ENCODE measurements around the gene PCDHA10. TPM values are rescaled to one million over a fixed set of nuclear protein-coding genes. Genes with fewer than 3 reads are reported as not detected.
"Not testable (repeated sequence)": the region's sequence is repeated elsewhere in the genome, so short reads cannot be mapped to it uniquely, and the experiment has no call there.

PCDHA10 gene
- polyA plus RNA-seq, 1 of the 3 experiments (the other 2 are of a cell fraction): 0.02 TPM

- no peaks in the 10 kb centered on the region for H3F3A ChIP-seq (replicated peaks; ENCODE audit: insufficient read depth)
- no peak for DNase-seq
- H3K4me2 ChIP-seq: no peak overlapping the region
- H4K20me1 ChIP-seq (ENCODE audit: insufficient read depth): no peaks in the 10 kb centered on the region
- POLR2A ChIA-PET: no interaction called here
- no peaks in the 10 kb centered on the region for H3K79me2 ChIP-seq (ENCODE audit: insufficient read depth)
- H3K4me1 ChIP-seq (ENCODE audit: control insufficient read depth in 1 of 2, insufficient read depth in 2 of 2, low read depth in 1 of 2, low read length in 1 of 2): no peaks in the 10 kb centered on the region
- WGBS (ENCODE audit: low lambda C conversion rate): 83% methylated on average over 18 of the region's 18 CpGs
- CTCF ChIA-PET: interaction anchor here (1.8 kb wide), 1 partner anchor 212 kb away, joined by 8 read pairs; no protein-coding TSS in a partner anchor
- H2AFZ ChIP-seq (ENCODE audit: low read depth): no peak overlapping the region
- no peaks in the 10 kb centered on the region for H3K36me3 ChIP-seq (replicated peaks in 1 of 2; ENCODE audit: control insufficient read depth in 1 of 2, insufficient read depth in 2 of 2, low read length in 1 of 2)
- H3K9ac ChIP-seq: no peak overlapping the region
- TF ChIP-seq TCF12 (IDR thresholded peaks at IDR 0.05) (no peak), YY1 (IDR thresholded peaks at IDR 0.05; ENCODE audit: low read depth) (no peak), RXRA (IDR thresholded peaks at IDR 0.05; ENCODE audit: borderline replicate concordance, low read depth) (no peak)
- TF ChIP-seq, protein P1, sequence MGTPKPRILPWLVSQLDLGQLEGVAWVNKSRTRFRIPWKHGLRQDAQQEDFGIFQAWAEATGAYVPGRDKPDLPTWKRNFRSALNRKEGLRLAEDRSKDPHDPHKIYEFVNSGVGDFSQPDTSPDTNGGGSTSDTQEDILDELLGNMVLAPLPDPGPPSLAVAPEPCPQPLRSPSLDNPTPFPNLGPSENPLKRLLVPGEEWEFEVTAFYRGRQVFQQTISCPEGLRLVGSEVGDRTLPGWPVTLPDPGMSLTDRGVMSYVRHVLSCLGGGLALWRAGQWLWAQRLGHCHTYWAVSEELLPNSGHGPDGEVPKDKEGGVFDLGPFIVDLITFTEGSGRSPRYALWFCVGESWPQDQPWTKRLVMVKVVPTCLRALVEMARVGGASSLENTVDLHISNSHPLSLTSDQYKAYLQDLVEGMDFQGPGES (IDR thresholded peaks at IDR 0.05; ENCODE audit: low read depth, low read length): no peak
- H3K4me3 ChIP-seq (ENCODE audit: low read depth in 2 of 2, low read length in 1 of 2): no peak overlapping the region
- H3K27ac ChIP-seq (ENCODE audit: low read depth in 2 of 2, low read length in 1 of 2): no peak overlapping the region
- no peaks in the 10 kb centered on the region for H3K9me2 ChIP-seq
- no peaks in the 10 kb centered on the region for H3K9me3 ChIP-seq
- no peaks in the 10 kb centered on the region for H3K27me3 ChIP-seq (ENCODE audit: insufficient read depth)
Measured at GRCh38 chr5:140828362-140828737, 27.3 kb upstream of the PCDHA10 start.

DNA sequence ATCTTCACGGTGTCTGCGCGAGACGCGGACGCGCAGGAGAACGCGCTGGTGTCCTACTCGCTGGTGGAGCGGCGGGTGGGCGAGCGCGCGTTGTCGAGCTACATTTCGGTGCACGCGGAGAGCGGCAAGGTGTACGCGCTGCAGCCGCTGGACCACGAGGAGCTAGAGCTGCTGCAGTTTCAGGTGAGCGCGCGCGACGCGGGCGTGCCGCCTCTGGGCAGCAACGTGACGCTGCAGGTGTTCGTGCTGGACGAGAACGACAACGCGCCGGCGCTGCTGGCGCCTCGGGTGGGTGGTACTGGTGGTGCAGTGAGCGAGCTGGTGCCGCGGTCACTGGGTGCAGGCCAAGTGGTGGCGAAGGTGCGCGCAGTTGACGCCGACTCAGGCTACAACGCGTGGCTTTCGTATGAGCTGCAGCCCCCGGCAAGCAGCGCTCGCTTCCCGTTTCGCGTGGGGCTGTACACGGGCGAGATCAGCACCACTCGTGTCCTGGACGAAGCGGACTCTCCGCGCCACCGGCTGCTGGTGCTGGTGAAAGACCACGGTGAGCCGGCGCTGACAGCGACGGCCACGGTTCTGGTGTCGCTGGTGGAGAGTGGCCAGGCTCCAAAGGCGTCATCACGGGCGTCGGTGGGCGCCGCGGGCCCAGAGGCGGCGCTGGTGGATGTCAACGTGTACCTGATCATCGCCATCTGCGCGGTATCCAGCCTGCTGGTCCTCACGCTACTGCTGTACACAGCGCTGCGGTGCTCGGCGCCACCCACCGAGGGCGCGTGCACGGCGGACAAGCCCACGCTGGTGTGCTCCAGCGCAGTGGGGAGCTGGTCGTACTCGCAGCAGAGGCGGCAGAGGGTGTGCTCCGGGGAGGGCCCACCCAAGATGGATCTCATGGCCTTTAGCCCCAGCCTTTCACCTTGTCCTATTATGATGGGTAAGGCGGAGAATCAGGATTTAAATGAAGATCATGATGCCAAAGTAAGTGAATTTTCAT is 25.9 kb upstream of the PCDHA10 start:
- H3K4me2 ChIP-seq; H3K9me2 ChIP-seq; H3K9me3 ChIP-seq; H3K36me3 ChIP-seq (replicated peaks in 1 of 2; ENCODE audit: control insufficient read depth in 1 of 2, insufficient read depth in 2 of 2, low read length in 1 of 2); H3K27ac ChIP-seq (ENCODE audit: low read depth in 2 of 2, low read length in 1 of 2); H3K27me3 ChIP-seq (ENCODE audit: insufficient read depth); H3K9ac ChIP-seq; POLR2A ChIA-PET; H3K79me2 ChIP-seq (ENCODE audit: insufficient read depth); H3K4me3 ChIP-seq (ENCODE audit: low read depth in 2 of 2, low read length in 1 of 2); DNase-seq; H3K4me1 ChIP-seq (ENCODE audit: control insufficient read depth in 1 of 2, insufficient read depth in 2 of 2, low read depth in 1 of 2, low read length in 1 of 2); H4K20me1 ChIP-seq (ENCODE audit: insufficient read depth); H3F3A ChIP-seq (replicated peaks; ENCODE audit: insufficient read depth); H2AFZ ChIP-seq (ENCODE audit: low read depth): not testable (repeated sequence)
- CTCF ChIA-PET: interaction anchor here (1.4 kb wide), 1 partner anchor 12 kb away, joined by 5 read pairs; no protein-coding TSS in a partner anchor
- 89% methylated on average over 66 of the region's 106 CpGs for WGBS (ENCODE audit: low lambda C conversion rate)

DNA sequence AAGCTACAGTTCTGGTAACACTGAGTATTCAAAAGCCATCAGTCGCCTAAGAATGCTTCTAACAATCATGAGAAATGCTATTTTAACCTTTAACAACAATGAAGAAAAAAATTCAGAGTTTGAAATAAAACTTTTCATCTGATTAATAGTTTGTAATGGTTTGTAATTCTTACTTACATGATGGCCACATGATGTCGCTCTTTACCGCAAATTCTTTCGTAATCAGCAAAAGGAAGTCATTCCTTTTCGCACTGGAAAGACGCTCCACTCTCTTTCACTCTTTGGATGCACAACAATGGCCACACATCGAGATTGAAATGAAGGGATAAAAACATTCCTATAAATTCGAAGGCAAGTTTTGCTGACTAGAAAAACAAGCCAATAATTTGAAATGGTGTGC is 21.7 kb upstream of the PCDHA10 start, which contains the start of gene PCDHA7:
TSS of gene PCDHA7 (plus strand) at position 277 of the 400 bp plus-strand sequence. CDS start at position 392, 115 bp downstream.
- Histone ChIP-seq H3K9me3 (no peaks in the 10 kb centered on the region), H3K4me1 (ENCODE audit: control insufficient read depth in 1 of 2, insufficient read depth in 2 of 2, low read depth in 1 of 2, low read length in 1 of 2) (no peaks in the 10 kb centered on the region), H4K20me1 (ENCODE audit: insufficient read depth) (no peaks in the 10 kb centered on the region), H3K27ac (ENCODE audit: low read depth in 2 of 2, low read length in 1 of 2) (no peak within 1 kb of the TSS), H3K4me2 (no peak within 1 kb of the TSS), H2AFZ (ENCODE audit: low read depth) (no peak within 1 kb of the TSS), H3F3A (replicated peaks; ENCODE audit: insufficient read depth) (no peaks in the 10 kb centered on the region), H3K4me3 (ENCODE audit: low read depth in 2 of 2, low read length in 1 of 2) (no peak within 1 kb of the TSS), H3K9ac (no peak within 1 kb of the TSS), H3K79me2 (ENCODE audit: insufficient read depth) (no peaks in the 10 kb centered on the region), H3K27me3 (ENCODE audit: insufficient read depth) (no peaks in the 10 kb centered on the region), H3K9me2 (no peaks in the 10 kb centered on the region), H3K36me3 (replicated peaks in 1 of 2; ENCODE audit: control insufficient read depth in 1 of 2, insufficient read depth in 2 of 2, low read length in 1 of 2) (no peaks in the 10 kb centered on the region)
- 39% methylated on average over 8 of the region's 8 CpGs for WGBS (ENCODE audit: low lambda C conversion rate)
- ChIA-PET POLR2A (no interaction called here), CTCF (no interaction called here)
- DNase-seq: no peak
- TF ChIP-seq FOXJ3 (CRISPR knock-in tag; IDR thresholded peaks at IDR 0.05) (no peak), EP300 (IDR thresholded peaks at IDR 0.05; ENCODE audit: borderline replicate concordance in 1 of 2, low read depth in 1 of 2, low read length in 1 of 2) (no peak), NFIC (IDR thresholded peaks at IDR 0.05; ENCODE audit: borderline replicate concordance) (no peak)

GRCh38 chr5:140834439-140835008 is 21.2 kb upstream of the PCDHA10 start:
- H3K27ac ChIP-seq (ENCODE audit: low read depth in 2 of 2, low read length in 1 of 2); CTCF ChIA-PET; DNase-seq; H2AFZ ChIP-seq (ENCODE audit: low read depth); POLR2A ChIA-PET; H3K79me2 ChIP-seq (ENCODE audit: insufficient read depth); H3K4me1 ChIP-seq (ENCODE audit: control insufficient read depth in 1 of 2, insufficient read depth in 2 of 2, low read depth in 1 of 2, low read length in 1 of 2); H4K20me1 ChIP-seq (ENCODE audit: insufficient read depth); H3F3A ChIP-seq (replicated peaks; ENCODE audit: insufficient read depth); H3K4me2 ChIP-seq; H3K9ac ChIP-seq; H3K36me3 ChIP-seq (replicated peaks in 1 of 2; ENCODE audit: control insufficient read depth in 1 of 2, insufficient read depth in 2 of 2, low read length in 1 of 2); H3K27me3 ChIP-seq (ENCODE audit: insufficient read depth); H3K9me3 ChIP-seq; H3K4me3 ChIP-seq (ENCODE audit: low read depth in 2 of 2, low read length in 1 of 2); H3K9me2 ChIP-seq: not testable (repeated sequence)
- 87% methylated on average over 25 of the region's 38 CpGs for WGBS (ENCODE audit: low lambda C conversion rate)

All from SK-N-SH (cell line).